ENCODE measurements around the gene ATG5. TPM values are rescaled to one million over a fixed set of nuclear protein-coding genes. Genes with fewer than 3 reads are reported as not detected.

Gene ATG5
- total and polyA plus RNA-seq, 2 experiments from 2014 or later = 31.6 to 48.2 TPM

- Mint-ChIP-seq H3K27ac (no peak overlapping the region), H3K4me3 (no peak overlapping the region), H3K36me3 (ENCODE audit: low read depth) (peaks cover 15% of the 10 kb centered on the region; the same call in 2 of the 3 replicates), H3K4me1 (peaks cover 15% of the 10 kb centered on the region; the same call in 2 of the 3 replicates), H3K27me3 (ENCODE audit: insufficient read depth, low read depth, poor library complexity) (no peaks in the 10 kb centered on the region), H3K9me3 (no peaks in the 10 kb centered on the region)
- no peaks in the 10 kb centered on the region for H3K4me1 ChIP-seq (ENCODE audit: insufficient read depth)
- H3K4me3 ChIP-seq = no peak overlapping the region
- H2AFZ ChIP-seq = no peak overlapping the region
- no peak for TF ChIP-seq POLR2AphosphoS5 (IDR thresholded peaks at IDR 0.05; ENCODE audit: low read depth)
- TF ChIP-seq EZH2 (IDR thresholded peaks at IDR 0.05; ENCODE audit: low read depth, unreplicated experiment) = no peak
- TF ChIP-seq ZNF114 (CRISPR knock-in tag; IDR thresholded peaks at IDR 0.05) = no peak
- TF ChIP-seq ETS1 (IDR thresholded peaks at IDR 0.05) = no peak
- TF ChIP-seq REST (IDR thresholded peaks at IDR 0.05; ENCODE audit: unreplicated experiment) = no peak
- TF ChIP-seq STAT1 (IDR thresholded peaks at IDR 0.05; ENCODE audit: unreplicated experiment) = no peak
- TF ChIP-seq CTCF (conservative IDR thresholded peaks at IDR 0.05; ENCODE audit: low read depth in 2 of 2) = no peak
- no peak for TF ChIP-seq CREB1 (CRISPR knock-in tag; IDR thresholded peaks at IDR 0.05; ENCODE audit: low read depth)
- TF ChIP-seq NANOG (IDR thresholded peaks at IDR 0.05; ENCODE audit: borderline replicate concordance) = no peak
- no peak for TF ChIP-seq JUNB (IDR thresholded peaks at IDR 0.05; ENCODE audit: unreplicated experiment)
- no peak for TF ChIP-seq EZH2phosphoT487 (IDR thresholded peaks at IDR 0.05; ENCODE audit: unreplicated experiment)
- TF ChIP-seq ZNF331 (CRISPR knock-in tag; IDR thresholded peaks at IDR 0.05; ENCODE audit: low read depth) = no peak
- no peak for TF ChIP-seq ZNF462 (CRISPR knock-in tag; IDR thresholded peaks at IDR 0.05)
- H4K20me1 ChIP-seq (replicated peaks; ENCODE audit: insufficient read depth) = peaks cover 8% of the 10 kb centered on the region; the same call in 1 of the 2 replicates
- no peaks in the 10 kb centered on the region; the same call in 1 of the 2 replicates for H3K36me3 ChIP-seq (ENCODE audit: insufficient read depth)
- ATAC-seq (no peak), DNase-seq (ENCODE audit: low spot score) (no peak)
- no peaks in the 10 kb centered on the region for H3F3A ChIP-seq (replicated peaks; ENCODE audit: low read depth)
- no peak overlapping the region for H3K27ac ChIP-seq (ENCODE audit: low read depth)
- peaks cover 93% of the 10 kb centered on the region for H3K79me2 ChIP-seq (replicated peaks; ENCODE audit: insufficient read depth)
- H3K27me3 ChIP-seq (ENCODE audit: insufficient read depth) = no peaks in the 10 kb centered on the region
- no peaks in the 10 kb centered on the region for H3K9me2 ChIP-seq (ENCODE audit: insufficient read depth)
- H3K4me2 ChIP-seq = no peak overlapping the region
These were observed 16.6 kb downstream of the ATG5 start for GRCh38 chr6:106308985-106309384.
